GM20000 (cell line): ENCODE measurements around the gene CCDC74B.
"Not testable (repeated sequence)": the region's sequence is repeated elsewhere in the genome, so short reads cannot be mapped to it uniquely, and the experiment has no call there.

ENCODE experiments used
- DNase-seq: peaks from one replicate; pipeline ENCODE4 v3.0.0; 2012; ENCODE audit warnings: low spot score
- TF ChIP-seq, protein P1 (sequence below): IDR thresholded peaks from 2 replicates; pipeline ENCODE4 v1.5.1; 2012; ENCODE audit warnings: mild to moderate bottlenecking, control low read depth; ENCODE audit errors: extremely low read depth, missing control alignments

Gene CCDC74B

DNA sequence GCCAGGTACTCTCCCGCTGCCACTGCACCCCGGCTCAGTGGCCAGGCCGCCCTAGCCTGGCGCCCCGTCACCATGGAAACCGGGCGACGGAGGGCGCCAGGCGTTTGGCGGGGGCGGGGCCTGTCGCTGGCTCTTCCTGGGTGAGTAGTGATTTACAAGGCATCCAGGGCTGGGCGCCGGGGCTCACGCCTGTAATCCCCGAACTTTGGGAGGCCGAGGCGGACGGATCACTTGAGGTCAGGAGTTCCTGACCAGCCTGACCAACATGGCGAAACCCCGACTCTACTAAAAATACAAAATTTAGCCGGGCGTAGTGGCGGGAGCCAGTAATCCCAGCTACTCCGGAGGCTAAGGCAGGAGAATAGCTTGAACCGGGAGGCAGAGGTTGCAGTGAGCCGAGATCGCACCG, at the start of gene CCDC74B:
TSS of gene CCDC74B (minus strand) at position 107 of the 409 bp plus-strand sequence. CDS start 116 bp downstream, outside the sequence.
- DNase-seq = not testable (repeated sequence)

DNA sequence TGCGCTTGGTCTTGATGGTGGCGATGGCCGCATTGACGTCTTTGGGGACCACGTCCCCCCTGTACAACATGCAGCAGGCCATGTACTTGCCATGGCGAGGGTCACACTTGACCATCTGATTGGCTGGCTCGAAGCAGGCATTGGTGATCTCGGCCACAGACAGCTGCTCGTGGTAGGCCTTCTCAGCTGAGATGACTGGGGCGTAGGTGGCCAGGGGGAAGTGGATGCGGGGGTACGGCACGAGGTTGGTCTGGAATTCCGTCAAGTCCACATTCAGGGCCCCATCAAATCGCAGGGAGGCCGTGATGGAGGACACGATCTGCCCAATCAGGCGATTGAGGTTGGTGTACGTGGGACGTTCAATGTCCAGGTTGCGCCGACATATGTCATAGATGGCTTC, 48.9 kb upstream of the CCDC74B start:
- DNase-seq = not testable (repeated sequence)

DNA sequence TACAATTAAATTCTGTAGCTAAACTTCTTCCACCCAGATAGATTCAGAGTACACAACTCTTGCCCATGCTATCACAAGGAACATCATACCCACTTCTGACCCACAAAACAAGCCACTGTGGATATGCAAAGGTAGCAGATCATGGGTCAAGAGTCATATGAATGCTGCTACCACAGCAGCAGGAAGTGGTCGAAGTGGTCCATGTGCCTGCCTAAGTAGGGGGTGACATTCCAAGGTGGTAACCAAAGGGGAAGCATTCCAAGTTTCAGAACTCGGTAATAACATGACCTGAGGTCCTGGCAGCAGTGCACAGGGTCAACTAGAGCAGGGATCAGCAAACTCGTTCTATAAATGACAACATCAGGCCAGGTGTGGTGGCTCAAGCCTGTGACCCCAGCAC, 47.5 kb upstream of the CCDC74B start:
- DNase-seq = not testable (repeated sequence)

DNA sequence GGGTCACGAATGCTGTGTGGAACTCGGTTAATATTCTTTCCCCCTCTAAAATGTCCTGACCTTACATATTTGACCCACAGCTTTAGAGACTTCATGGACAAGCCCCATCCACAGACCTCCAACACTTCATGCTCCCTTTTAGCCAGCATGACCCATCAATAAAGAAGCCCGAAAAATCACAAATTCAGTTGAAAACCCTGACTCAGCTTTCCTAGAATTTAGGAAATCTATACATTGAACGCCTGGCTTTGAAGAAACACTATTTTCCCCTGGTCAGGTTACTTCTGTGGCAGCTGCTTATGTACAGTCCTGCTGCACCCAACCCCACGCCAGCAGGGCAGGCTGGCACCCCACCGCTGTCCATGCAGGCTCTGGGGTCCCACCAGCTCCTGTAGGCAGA, 46.4 kb upstream of the CCDC74B start:
- not testable (repeated sequence) for DNase-seq

DNA sequence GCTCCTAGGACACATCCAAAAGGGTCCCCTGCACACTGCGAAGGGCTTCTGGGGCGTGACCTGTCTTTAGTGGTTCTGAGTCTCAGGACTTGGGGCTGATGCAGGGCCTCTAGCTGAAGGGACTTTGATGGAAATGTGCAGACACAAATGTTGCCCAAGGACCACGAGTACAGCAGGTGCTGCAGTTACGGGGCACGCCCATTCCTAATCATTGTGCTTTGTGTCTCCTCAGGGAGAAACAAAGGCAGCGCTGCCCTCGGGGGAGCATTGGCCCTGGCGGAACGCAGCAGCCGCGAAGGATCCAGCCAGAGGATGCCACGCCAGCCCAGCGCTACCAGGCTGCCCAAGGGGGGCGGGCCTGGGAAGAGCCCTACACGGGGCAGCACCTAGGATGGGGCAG, 45.3 kb upstream of the CCDC74B start:
- no peak for DNase-seq
- TF ChIP-seq, protein P1, sequence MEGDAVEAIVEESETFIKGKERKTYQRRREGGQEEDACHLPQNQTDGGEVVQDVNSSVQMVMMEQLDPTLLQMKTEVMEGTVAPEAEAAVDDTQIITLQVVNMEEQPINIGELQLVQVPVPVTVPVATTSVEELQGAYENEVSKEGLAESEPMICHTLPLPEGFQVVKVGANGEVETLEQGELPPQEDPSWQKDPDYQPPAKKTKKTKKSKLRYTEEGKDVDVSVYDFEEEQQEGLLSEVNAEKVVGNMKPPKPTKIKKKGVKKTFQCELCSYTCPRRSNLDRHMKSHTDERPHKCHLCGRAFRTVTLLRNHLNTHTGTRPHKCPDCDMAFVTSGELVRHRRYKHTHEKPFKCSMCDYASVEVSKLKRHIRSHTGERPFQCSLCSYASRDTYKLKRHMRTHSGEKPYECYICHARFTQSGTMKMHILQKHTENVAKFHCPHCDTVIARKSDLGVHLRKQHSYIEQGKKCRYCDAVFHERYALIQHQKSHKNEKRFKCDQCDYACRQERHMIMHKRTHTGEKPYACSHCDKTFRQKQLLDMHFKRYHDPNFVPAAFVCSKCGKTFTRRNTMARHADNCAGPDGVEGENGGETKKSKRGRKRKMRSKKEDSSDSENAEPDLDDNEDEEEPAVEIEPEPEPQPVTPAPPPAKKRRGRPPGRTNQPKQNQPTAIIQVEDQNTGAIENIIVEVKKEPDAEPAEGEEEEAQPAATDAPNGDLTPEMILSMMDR = no peak

DNA sequence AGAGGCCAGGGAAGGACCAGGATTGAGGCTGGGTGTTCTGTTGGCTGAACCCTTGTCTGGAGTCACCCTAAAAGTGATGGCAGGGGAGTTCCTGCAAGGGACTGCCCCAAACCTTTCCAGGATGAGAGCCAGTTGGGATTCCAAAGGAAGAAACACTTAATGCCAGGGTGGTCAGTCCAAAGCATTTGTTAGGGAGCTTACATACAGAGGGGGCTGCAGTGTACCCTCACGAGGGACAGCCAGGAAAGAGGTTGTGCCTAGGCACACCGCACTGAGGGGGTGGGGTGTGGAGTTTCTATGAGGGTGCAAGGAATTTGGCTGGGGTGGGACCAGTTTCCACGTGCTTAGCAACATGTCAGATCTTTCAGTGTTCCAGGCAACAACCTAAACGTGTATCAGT, 44.0 kb upstream of the CCDC74B start:
- DNase-seq = not testable (repeated sequence)

DNA sequence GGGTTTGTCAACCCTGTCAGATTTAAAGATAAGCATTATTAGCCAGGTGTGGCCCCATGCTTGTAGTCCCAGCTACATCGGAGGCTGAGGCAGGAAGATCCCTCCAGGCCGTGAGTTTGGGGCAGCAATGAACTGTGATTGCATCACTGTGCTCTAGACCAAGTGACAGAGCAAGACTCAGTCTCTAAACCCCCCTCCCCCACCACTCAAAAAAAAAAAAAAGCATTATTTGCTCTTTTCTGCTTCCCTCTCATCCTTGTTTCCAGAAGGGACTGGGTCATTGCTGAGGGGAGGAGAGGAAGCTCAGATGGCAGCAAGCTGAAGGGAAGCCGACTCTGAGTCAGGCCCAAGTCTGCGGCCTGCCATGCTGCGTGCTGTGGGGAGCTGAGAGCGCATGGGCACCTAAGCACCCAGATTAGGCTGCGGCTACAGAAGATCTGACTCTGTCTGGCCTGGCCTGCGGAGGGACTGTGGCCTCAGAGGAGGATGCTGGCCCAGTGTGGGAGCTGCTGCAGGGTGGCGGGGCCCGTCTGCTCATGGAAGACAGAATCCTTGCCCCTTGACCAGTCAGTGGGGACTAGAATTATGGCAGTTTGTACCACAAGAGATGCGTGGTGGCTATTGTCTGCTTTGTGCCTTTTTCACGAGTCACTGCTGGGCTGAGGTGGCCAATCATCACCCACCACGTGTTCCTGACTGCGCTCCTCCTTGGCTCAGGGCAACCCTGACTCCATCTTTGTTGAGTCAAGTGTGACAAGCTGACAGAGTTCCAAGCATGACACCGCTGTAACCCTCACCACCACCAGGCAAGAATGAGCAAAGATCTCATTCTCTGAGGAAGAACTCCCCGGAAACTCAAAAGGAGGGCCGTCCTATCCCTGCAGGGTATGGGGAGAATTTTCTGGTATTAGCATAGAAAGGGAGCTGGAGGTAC, 43.2 kb upstream of the CCDC74B start:
- not testable (repeated sequence) for DNase-seq

DNA sequence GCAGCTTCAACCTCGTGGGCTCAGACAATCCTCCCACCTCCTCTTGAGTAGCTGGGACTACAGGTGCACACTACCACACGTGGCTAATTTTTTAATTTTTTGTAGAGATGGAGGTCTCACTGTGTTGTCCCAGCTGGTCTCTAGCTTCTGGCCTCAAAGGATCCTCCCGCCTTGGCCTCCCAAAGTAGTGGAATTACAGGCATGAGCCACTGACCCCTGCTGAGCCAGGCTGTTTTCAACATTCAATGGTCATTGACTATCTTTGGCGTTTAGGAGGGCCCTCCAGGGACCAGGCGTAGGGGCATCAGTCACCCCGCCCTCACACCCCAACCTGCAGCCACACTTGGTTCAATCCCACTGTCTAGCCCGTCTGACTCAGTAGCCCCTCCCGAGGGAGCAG, 42.4 kb upstream of the CCDC74B start:
- no peak for DNase-seq
- TF ChIP-seq, protein P1 = no peak

DNA sequence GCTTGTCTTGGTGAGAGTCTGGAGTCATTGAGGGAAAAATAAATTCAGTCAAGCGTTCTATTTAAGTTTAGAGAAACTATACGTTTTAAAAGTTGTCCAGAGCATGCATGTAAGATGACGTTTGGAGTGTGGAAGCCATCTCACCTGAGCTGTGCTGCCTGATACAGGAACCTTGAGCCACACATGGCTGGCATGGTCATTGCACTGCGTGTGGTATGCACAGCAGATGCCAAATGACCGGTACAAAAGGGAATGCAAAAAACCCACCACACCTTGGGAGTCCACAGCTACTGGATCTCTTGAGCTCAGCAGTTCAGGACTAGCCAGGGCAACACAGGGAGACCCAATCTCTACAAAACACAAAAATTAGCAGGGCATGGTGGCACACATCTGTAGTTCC, 41.5 kb upstream of the CCDC74B start:
- TF ChIP-seq, protein P1 = no peak
- no peak for DNase-seq

DNA sequence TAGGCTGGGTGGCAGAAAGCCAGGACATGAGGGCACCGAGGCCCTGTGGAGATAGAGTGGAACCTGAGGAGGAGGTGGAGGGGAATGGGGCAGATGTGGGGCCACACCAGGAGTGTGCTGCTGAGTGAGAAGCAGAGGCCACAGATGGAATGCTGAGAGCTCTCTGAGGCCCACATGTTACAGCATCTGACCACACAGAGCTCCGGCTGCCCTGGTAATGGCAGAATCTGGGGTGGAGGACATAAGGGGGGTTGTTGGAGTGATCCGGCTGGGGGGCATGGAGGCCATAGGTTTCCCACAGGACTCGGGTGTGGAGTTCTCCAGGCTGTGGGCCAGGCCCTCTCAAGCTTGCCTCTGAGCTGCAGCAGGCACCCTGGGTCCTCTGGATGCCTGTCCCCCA, 41.0 kb upstream of the CCDC74B start:
- TF ChIP-seq, protein P1 = no peak
- DNase-seq = no peak

DNA sequence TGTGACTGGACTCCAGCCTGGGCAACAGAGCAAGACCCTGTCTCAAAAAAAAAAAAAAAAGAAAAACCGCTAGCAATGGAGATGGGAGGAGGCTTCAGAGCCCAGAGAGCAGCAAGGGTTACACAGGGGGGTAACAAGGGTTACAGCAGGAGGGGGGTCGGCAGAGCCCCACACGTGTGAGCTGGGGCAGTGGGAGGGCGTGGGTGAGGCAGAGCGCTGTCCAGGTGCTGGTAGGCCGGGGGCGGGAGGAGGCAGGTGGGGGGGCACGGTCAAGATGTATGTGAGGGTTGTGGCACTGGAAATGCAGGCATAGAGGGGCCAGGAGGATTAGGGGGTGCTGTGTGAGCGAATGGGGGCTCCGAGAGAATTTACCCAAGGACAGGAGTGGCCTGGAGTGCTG, 40.5 kb upstream of the CCDC74B start:
- DNase-seq = no peak
- TF ChIP-seq, protein P1 = no peak
